PC-3 (cell line): Measurements from ENCODE around the gene RNF114. TPM values are rescaled to one million over a fixed set of nuclear protein-coding genes. Genes with fewer than 3 reads are reported as not detected.
"Not testable (repeated sequence)": the region's sequence is repeated elsewhere in the genome, so short reads cannot be mapped to it uniquely, and the experiment has no call there.

ENCODE experiments used
- ATAC-seq: fragments of 200-7000 bp; cut with Tn5 transposase; 2 replicates; pipeline ENCODE4 v1.9.1; 2020; ENCODE audit warnings: mild to moderate bottlenecking, moderate library complexity
- BruUV-seq: library from RNA; stranded (reverse); fragments of 400-500 nt; replicated peaks from 2 replicates; lab custom pipeline; 2021; lab: Mats Ljungman, UMichigan
- CTCF ChIA-PET: fragments of 300-600 bp; sonication (Branson Sonifier 250); formaldehyde crosslinking; loops from one replicate; lab custom pipeline; 2022; ENCODE audit warnings: antibody characterized with exemption; lab: Charles Lee
- POLR2A ChIA-PET: fragments of 300-600 bp; sonication (Branson Sonifier 250); formaldehyde crosslinking; loops from one replicate; lab custom pipeline; 2022; ENCODE audit warnings: antibody characterized with exemption; ENCODE audit not compliant: unreplicated experiment; lab: Charles Lee
- DNase-seq: peaks from one replicate; pipeline ENCODE4 v3.0.0-alpha.2; 2015
- H2AFZ ChIP-seq: fragments of 300-600 bp; sonication (generic); 2 replicates; pipeline ENCODE4 v1.6.0; 2016; ENCODE audit warnings: antibody characterized with exemption, low read length
- H3F3A ChIP-seq: fragments of 300-600 bp; sonication (generic); one replicate; pipeline ENCODE4 v1.6.0; 2017; ENCODE audit warnings: antibody characterized with exemption, low read length, control low read depth, mild to moderate bottlenecking; ENCODE audit not compliant: unreplicated experiment
- H3K27ac ChIP-seq: fragments of 300-600 bp; sonication (generic); 2 replicates; pipeline ENCODE4 v1.5.1; 2016; ENCODE audit warnings: mild to moderate bottlenecking, low read length
- H3K27me3 ChIP-seq: fragments of 300-600 bp; sonication (generic); 2 replicates; pipeline ENCODE4 v1.6.1; 2016; ENCODE audit warnings: low read length, mixed read lengths
- H3K36me3 ChIP-seq: fragments of 300-600 bp; sonication (generic); 2 replicates; pipeline ENCODE4 v1.6.1; 2016; ENCODE audit warnings: low read depth, mixed run types, low read length, mixed read lengths
- H3K4me1 ChIP-seq: fragments of 300-600 bp; sonication (generic); 2 replicates; pipeline ENCODE4 v1.5.1; 2016; ENCODE audit warnings: low read length; ENCODE audit not compliant: insufficient read depth
- H3K4me2 ChIP-seq: fragments of 300-600 bp; sonication (generic); 2 replicates; pipeline ENCODE4 v1.6.0; 2016; ENCODE audit warnings: low read length
- H3K4me3 ChIP-seq: fragments of 300-600 bp; sonication (generic); 2 replicates; pipeline ENCODE4 v1.5.1; 2016; ENCODE audit warnings: mild to moderate bottlenecking, low read length, mixed read lengths
- H3K79me2 ChIP-seq: fragments of 300-600 bp; sonication (generic); 2 replicates; pipeline ENCODE4 v1.6.1; 2017; ENCODE audit warnings: low read length, mixed read lengths
- H3K9ac ChIP-seq: fragments of 300-600 bp; sonication (generic); 2 replicates; pipeline ENCODE4 v1.6.0; 2016; ENCODE audit warnings: mild to moderate bottlenecking, low read length
- H3K9me2 ChIP-seq: fragments of 300-600 bp; sonication (generic); replicated peaks from 2 replicates; pipeline ENCODE4 v1.6.1; 2016; ENCODE audit warnings: mixed run types, low read length, mixed read lengths
- H3K9me3 ChIP-seq: fragments of 300-600 bp; sonication (generic); 2 replicates; pipeline ENCODE4 v1.6.1; 2016; ENCODE audit warnings: low read length, mixed read lengths
- H4K20me1 ChIP-seq: fragments of 300-600 bp; sonication (generic); 2 replicates; pipeline ENCODE4 v1.6.1; 2016; ENCODE audit warnings: low read length, mixed read lengths
- CTCF ChIP-seq: fragments of 300-600 bp; sonication (generic); conservative IDR thresholded peaks from 2 replicates; pipeline ENCODE4 v1.5.1; 2017; ENCODE audit warnings: antibody characterized with exemption, low read depth, mild to moderate bottlenecking, low read length
- EZH2 ChIP-seq: fragments of 300-600 bp; sonication (generic); IDR thresholded peaks from one replicate; pipeline ENCODE4 v1.6.1; 2017; ENCODE audit warnings: antibody characterized with exemption, mild to moderate bottlenecking, low read length; ENCODE audit not compliant: unreplicated experiment
- EZH2phosphoT487 ChIP-seq: fragments of 300-600 bp; sonication (generic); IDR thresholded peaks from 2 replicates; pipeline ENCODE4 v1.6.1; 2018; ENCODE audit warnings: mild to moderate bottlenecking, antibody characterized with exemption, low read length, borderline replicate concordance
- intact Hi-C: fragments of 100-400 bp; cut with micrococcal nuclease; formaldehyde crosslinking; loops from 2 replicates; pipeline ENCODE4 v1.9.0; 2023
- total RNA-seq: library from RNA; depleted of rRNA; stranded (reverse); fragments of >200 nt; gene quantifications from 2 replicates; pipeline ENCODE4 v1.2.3, GENCODE V29; 2014

RNF114 gene
- total RNA-seq, 1 experiment from 2014 or later: 133 TPM

GRCh38 chr20:49970498-49970897 is 34.3 kb downstream of the RNF114 start:
- Histone ChIP-seq H3K27me3 (no peaks in the 10 kb centered on the region), H3K4me2 (no peak overlapping the region; the same call in 1 of the 2 replicates), H3K9me3 (no peaks in the 10 kb centered on the region), H2AFZ (no peak overlapping the region), H3F3A (no peaks in the 10 kb centered on the region), H3K36me3 (no peaks in the 10 kb centered on the region), H3K4me3 (no peak overlapping the region), H3K27ac (peak overlapping the region; percentile 10; the same call in 1 of the 2 replicates), H3K9me2 (no peaks in the 10 kb centered on the region), H3K9ac (no peak overlapping the region), H3K79me2 (no peaks in the 10 kb centered on the region), H3K4me1 (peaks cover 33% of the 10 kb centered on the region), H4K20me1 (no peaks in the 10 kb centered on the region)
- ChIA-PET CTCF (no interaction called here), POLR2A (no interaction called here)
- no peak for ATAC-seq
- no TSS peak for BruUV-seq
- no peak for TF ChIP-seq EZH2
- no peak for TF ChIP-seq CTCF
- DNase-seq: no peak
- intact Hi-C loops: no loop called here

GRCh38 chr20:49973981-49974380 is 37.8 kb downstream of the RNF114 start:
- DNase-seq: no peak
- Histone ChIP-seq H3K4me1 (peaks cover 36% of the 10 kb centered on the region), H3K9me2 (no peaks in the 10 kb centered on the region), H3K27ac (no peak overlapping the region), H3K27me3 (no peaks in the 10 kb centered on the region), H3F3A (no peaks in the 10 kb centered on the region), H3K9me3 (no peaks in the 10 kb centered on the region), H4K20me1 (no peaks in the 10 kb centered on the region), H3K4me2 (no peak overlapping the region), H3K79me2 (no peaks in the 10 kb centered on the region), H3K4me3 (no peak overlapping the region), H3K36me3 (no peaks in the 10 kb centered on the region), H3K9ac (no peak overlapping the region), H2AFZ (no peak overlapping the region)
- TF ChIP-seq EZH2phosphoT487 (no peak), CTCF (no peak), EZH2 (no peak)
- BruUV-seq: no TSS peak
- intact Hi-C loops: no loop called here
- POLR2A ChIA-PET: no interaction called here
- CTCF ChIA-PET: no interaction called here
- no peak for ATAC-seq

GRCh38 chr20:49976542-49976941 is 40.3 kb downstream of the RNF114 start:
- H3K27ac ChIP-seq: peak overlapping the region; percentile 47
- H3K9me2 ChIP-seq: no peaks in the 10 kb centered on the region
- intact Hi-C loops: loop anchor here (5.0 kb wide), 1 partner anchor 111 kb away; no protein-coding TSS in a partner anchor
- no peaks in the 10 kb centered on the region for H3K9me3 ChIP-seq
- POLR2A ChIA-PET: no interaction called here
- no peaks in the 10 kb centered on the region for H4K20me1 ChIP-seq
- H3K4me1 ChIP-seq: peaks cover 24% of the 10 kb centered on the region
- BruUV-seq: no TSS peak
- H3K4me3 ChIP-seq: no peak overlapping the region
- CTCF ChIA-PET: interaction anchor here (5.5 kb wide), 1 partner anchor 93 kb away, joined by 77 read pairs; no protein-coding TSS in a partner anchor
- DNase-seq (peak; percentile 89), ATAC-seq (peak; percentile 71)
- H3K79me2 ChIP-seq: no peaks in the 10 kb centered on the region
- H2AFZ ChIP-seq: no peak overlapping the region
- H3K36me3 ChIP-seq: no peaks in the 10 kb centered on the region
- H3K4me2 ChIP-seq: peak overlapping the region; percentile 15
- H3K9ac ChIP-seq: no peak overlapping the region
- TF ChIP-seq EZH2phosphoT487 (no peak), CTCF (no peak), EZH2 (no peak)
- H3F3A ChIP-seq: no peaks in the 10 kb centered on the region
- no peaks in the 10 kb centered on the region for H3K27me3 ChIP-seq

GRCh38 chr20:49977740-49978139 is 41.5 kb downstream of the RNF114 start:
- not testable (repeated sequence) for DNase-seq, H3K4me3 ChIP-seq
- intact Hi-C loops: loop anchor here (5.0 kb wide), 1 partner anchor 110 kb away; no protein-coding TSS in a partner anchor

More at GRCh38 chr20:49977740-49978139, 41.5 kb downstream of the RNF114 start:
- H3K27ac ChIP-seq, H2AFZ ChIP-seq, H3K9me3 ChIP-seq, POLR2A ChIA-PET, H3K9me2 ChIP-seq, BruUV-seq, H3K9ac ChIP-seq, H3K27me3 ChIP-seq, H3K4me2 ChIP-seq, H3F3A ChIP-seq, H4K20me1 ChIP-seq, ATAC-seq, H3K79me2 ChIP-seq, H3K36me3 ChIP-seq: not testable (repeated sequence)
- H3K4me1 ChIP-seq: peaks cover 31% of the 10 kb centered on the region
- CTCF ChIA-PET: interaction anchor here (5.5 kb wide), 1 partner anchor 92 kb away, joined by 77 read pairs; no protein-coding TSS in a partner anchor
